HCT116 (cell line): ENCODE results near the gene FGD4. TPM values are rescaled to one million over a fixed set of nuclear protein-coding genes. Genes with fewer than 3 reads are reported as not detected.

ENCODE experiments used
- ATAC-seq: fragments of 200-7000 bp; cut with Tn5 transposase; 2 replicates; pipeline ENCODE4 v1.9.1; 2020; ENCODE audit warnings: mild to moderate bottlenecking, moderate library complexity
- BruUV-seq: library from RNA; stranded (reverse); fragments of 400-500 nt; replicated peaks from 2 replicates; lab custom pipeline; 2021; lab: Mats Ljungman, UMichigan
- CTCF ChIA-PET: fragments of 300-600 bp; sonication (Branson Sonifier 250); formaldehyde crosslinking; loops from one replicate; lab custom pipeline; 2021; ENCODE audit warnings: antibody characterized with exemption; lab: Charles Lee
- POLR2A ChIA-PET: fragments of 300-600, 350-600 bp; sonication (Branson Sonifier 250); formaldehyde crosslinking; loops from one replicate; lab custom pipeline; 2021; ENCODE audit warnings: antibody characterized with exemption; lab: Charles Lee
- RAD21 ChIA-PET, 2 experiments: fragments of 300-600 bp; sonication (Branson Sonifier 250); formaldehyde crosslinking; loops; one replicate each; lab custom pipeline; 2023; ENCODE audit warnings: low total read pairs in 2 of 2; ENCODE audit not compliant: uncharacterized antibody in 2 of 2, unreplicated experiment in 2 of 2, low non-redundant PET in 1 of 2; lab: Charles Lee
- DNase-seq: peaks from one replicate; pipeline ENCODE4 v3.0.0-alpha.2; 2010; ENCODE audit warnings: low read depth, low spot score
- H2AFZ ChIP-seq: fragments of 200-600 bp; shearing (Covaris generic), sonication (generic); 2 replicates; pipeline ENCODE4 v1.6.1; 2017; ENCODE audit warnings: low read depth, mixed run types, mixed read lengths, antibody characterized with exemption, low read length; ENCODE audit not compliant: poor library complexity, severe bottlenecking
- H3K27ac ChIP-seq: 2 replicates; pipeline ENCODE4 v1.5.1; 2012; ENCODE audit warnings: low read depth, low read length
- H3K27me3 ChIP-seq: fragments of 200-600 bp; sonication (generic); 2 replicates; pipeline ENCODE4 v1.6.1; 2016; ENCODE audit warnings: mixed run types, low read length, mixed read lengths; ENCODE audit not compliant: insufficient read depth
- H3K36me3 ChIP-seq, 2 experiments: fragments of 200-500 bp in 1 of 2; fragments of 200-600 bp in 1 of 2; sonication (Bioruptor generic) in 1 of 2; sonication (generic) in 1 of 2; 2 replicates each; pipeline versions ENCODE4 v1.5.1 to v1.6.1; 2014 to 2016; ENCODE audit warnings: low read length in 2 of 2, inconsistent platforms in 1 of 2, mixed read lengths in 1 of 2, mixed run types in 1 of 2; ENCODE audit not compliant: insufficient read depth in 2 of 2, control insufficient read depth in 1 of 2
- H3K4me1 ChIP-seq, 2 experiments: fragments of 200-600 bp in 1 of 2; sonication (generic) in 1 of 2; 2 replicates each; pipeline versions ENCODE4 v1.5.1 to v1.6.1; 2012 to 2017; ENCODE audit warnings: low read length in 2 of 2, inconsistent platforms in 1 of 2, mild to moderate bottlenecking in 1 of 2, mixed read lengths in 1 of 2, mixed run types in 1 of 2, moderate library complexity in 1 of 2; ENCODE audit not compliant: insufficient read depth in 2 of 2, control insufficient read depth in 1 of 2
- H3K4me2 ChIP-seq: fragments of 200-600 bp; sonication (generic); 2 replicates; pipeline ENCODE4 v1.6.1; 2017; ENCODE audit warnings: mixed run types, low read length, mixed read lengths
- H3K4me3 ChIP-seq, 2 experiments: fragments of 200-600 bp in 1 of 2; sonication (generic) in 1 of 2; replicated peaks in 1 of 2; 2 replicates each; pipeline ENCODE4 v1.5.1; 2011 to 2016; ENCODE audit warnings: low read length in 2 of 2, control low read depth in 1 of 2, low read depth in 1 of 2, mild to moderate bottlenecking in 1 of 2, mixed read lengths in 1 of 2, mixed run types in 1 of 2
- H3K79me2 ChIP-seq: fragments of 200-600 bp; sonication (generic); 2 replicates; pipeline ENCODE4 v1.6.1; 2017; ENCODE audit warnings: mild to moderate bottlenecking, mixed run types, low read length, moderate library complexity, mixed read lengths; ENCODE audit not compliant: insufficient read depth
- H3K9ac ChIP-seq: fragments of 200-600 bp; sonication (generic); 2 replicates; pipeline ENCODE4 v1.6.1; 2016; ENCODE audit warnings: low read length, mixed read lengths
- H3K9me2 ChIP-seq: fragments of 200-600 bp; sonication (generic), shearing (Covaris generic); 2 replicates; pipeline ENCODE4 v1.6.1; 2017; ENCODE audit warnings: mixed run types, mild to moderate bottlenecking, moderate library complexity; ENCODE audit not compliant: insufficient read depth
- H3K9me3 ChIP-seq, 2 experiments: fragments of 200-500 bp in 1 of 2; fragments of 200-600 bp in 1 of 2; sonication (Bioruptor generic) in 1 of 2; sonication (generic) in 1 of 2; 2 replicates each; pipeline ENCODE4 v1.6.1; 2014 to 2017; ENCODE audit warnings: low read length in 2 of 2, mixed read lengths in 2 of 2, inconsistent platforms in 1 of 2, low read depth in 1 of 2, mild to moderate bottlenecking in 1 of 2, mixed run types in 1 of 2, moderate library complexity in 1 of 2; ENCODE audit not compliant: control insufficient read depth in 1 of 2, insufficient read depth in 1 of 2
- H4K20me1 ChIP-seq: fragments of 200-600 bp; sonication (generic), shearing (Covaris generic); 2 replicates; pipeline ENCODE4 v1.6.1; 2017; ENCODE audit warnings: mixed run types, mild to moderate bottlenecking, moderate library complexity; ENCODE audit not compliant: insufficient read depth
- CBX3 ChIP-seq: IDR thresholded peaks from 2 replicates; pipeline ENCODE4 v1.6.1; 2012; ENCODE audit warnings: low read depth
- CTCF ChIP-seq, 3 experiments: fragments of 200-600 bp in 1 of 3; sonication (generic) in 1 of 3; IDR thresholded peaks in 2 of 3; conservative IDR thresholded peaks in 1 of 3; 2 replicates each; pipeline ENCODE4 v1.5.1; 2012 to 2017; ENCODE audit warnings: low read depth in 2 of 3, low read length in 2 of 3, antibody characterized with exemption in 1 of 3, borderline replicate concordance in 1 of 3, control low read depth in 1 of 3, mild to moderate bottlenecking in 1 of 3, mixed read lengths in 1 of 3, mixed run types in 1 of 3, moderate library complexity in 1 of 3; ENCODE audit not compliant: insufficient read depth in 1 of 3
- EZH2 ChIP-seq: fragments of 200-600 bp; sonication (generic); IDR thresholded peaks from 2 replicates; pipeline ENCODE4 v1.6.1; 2017; ENCODE audit warnings: antibody characterized with exemption, mixed run types
- JUND ChIP-seq: IDR thresholded peaks from 2 replicates; pipeline ENCODE4 v1.6.1; 2012
- POLR2AphosphoS5 ChIP-seq: IDR thresholded peaks from 2 replicates; pipeline ENCODE4 v1.6.1; 2011; ENCODE audit warnings: mild to moderate bottlenecking, low read depth, low read length, moderate library complexity
- RAD21 ChIP-seq: IDR thresholded peaks from 2 replicates; pipeline ENCODE4 v1.6.1; 2012; ENCODE audit warnings: low read depth, mild to moderate bottlenecking
- SIN3A ChIP-seq: IDR thresholded peaks from 2 replicates; pipeline ENCODE4 v1.6.1; 2012; ENCODE audit warnings: low read depth
- SP1 ChIP-seq: IDR thresholded peaks from 2 replicates; pipeline ENCODE4 v1.6.1; 2012; ENCODE audit warnings: low read depth
- SRF ChIP-seq: IDR thresholded peaks from 2 replicates; pipeline ENCODE4 v1.6.1; 2012; ENCODE audit warnings: low read depth
- TCF7L2 ChIP-seq: IDR thresholded peaks from 2 replicates; pipeline ENCODE4 v1.7.0; 2011; ENCODE audit warnings: borderline replicate concordance, inconsistent platforms; ENCODE audit not compliant: insufficient read depth, insufficient read length; ENCODE audit errors: extremely low read depth
- YY1 ChIP-seq: IDR thresholded peaks from 2 replicates; pipeline ENCODE4 v1.6.1; 2011; ENCODE audit warnings: low read length, low read depth, moderate library complexity, mild to moderate bottlenecking; ENCODE audit not compliant: insufficient replicate concordance; ENCODE audit errors: extremely low read depth
- ZBTB33 ChIP-seq: IDR thresholded peaks from 2 replicates; pipeline ENCODE4 v1.6.1; 2011; ENCODE audit warnings: mild to moderate bottlenecking, low read length, moderate library complexity; ENCODE audit not compliant: insufficient replicate concordance; ENCODE audit errors: extremely low read depth
- ZNF274 ChIP-seq: fragments of 200-500 bp; sonication (Bioruptor generic); IDR thresholded peaks from 2 replicates; pipeline ENCODE4 v1.6.1; 2014; ENCODE audit warnings: mild to moderate bottlenecking, low read depth, low read length, inconsistent platforms
- intact Hi-C: fragments of 100-400 bp; cut with micrococcal nuclease; formaldehyde crosslinking; loops from 2 replicates; pipeline ENCODE4 v1.10.0; 2022
- total RNA-seq: library from RNA; stranded (reverse); gene quantifications from one replicate; pipeline ENCODE4 v1.2.1, GENCODE V29; 2021; ENCODE audit not compliant: unreplicated experiment

The FGD4 gene
- total RNA-seq, 1 experiment from 2014 or later = 7.7 TPM

- no peak for TF ChIP-seq CTCF (IDR thresholded peaks at IDR 0.05 in 2 of 3, conservative IDR thresholded peaks at IDR 0.05 in 1 of 3; ENCODE audit: borderline replicate concordance in 1 of 3, insufficient read depth in 1 of 3, low read depth in 2 of 3, low read length in 2 of 3)
- TF ChIP-seq SIN3A = no peak
- no peak for TF ChIP-seq ZBTB33
- no peak for TF ChIP-seq EZH2
- TF ChIP-seq CBX3 = no peak
- TF ChIP-seq RAD21 = no peak
- no peak for TF ChIP-seq ZNF274
These were observed 281.4 kb downstream of the FGD4 start (continued) for GRCh38 chr12:32680787-32681186.

- peak overlapping the region; percentile 97 for H3K4me2 ChIP-seq
- no peak for TF ChIP-seq SP1
- no peak for TF ChIP-seq EZH2
- no peak for TF ChIP-seq JUND
- TF ChIP-seq ZBTB33 = no peak
- no peak for TF ChIP-seq POLR2AphosphoS5
- TF ChIP-seq CBX3 = no peak
- no peak for TF ChIP-seq SRF
- no peak for TF ChIP-seq YY1
- TF ChIP-seq TCF7L2 = no peak
- intact Hi-C loops = no loop called here
These were observed 281.9 kb downstream of the FGD4 start for GRCh38 chr12:32681272-32681671.

More at GRCh38 chr12:32681272-32681671, 281.9 kb downstream of the FGD4 start:
- Histone ChIP-seq H3K79me2 (peaks cover 68% of the 10 kb centered on the region), H3K4me1 (peaks cover 15 to 28% of the 10 kb centered on the region in 2 experiments), H4K20me1 (0 out of 2 replicates have a peak, but pooled peaks cover 6% of the 10 kb centered on the region), H3K27ac (no peak overlapping the region), H3K36me3 (no peaks in the 10 kb centered on the region), H3K9me2 (no peaks in the 10 kb centered on the region), H3K9ac (0 out of 2 replicates have a peak overlapping the region, but pooled peaks have one; percentile 8), H3K27me3 (no peaks in the 10 kb centered on the region), H2AFZ (no peak overlapping the region), H3K9me3 (no peaks in the 10 kb centered on the region), H3K4me3 (no peak overlapping the region)
- ChIA-PET RAD21 (no interaction called here), POLR2A (no interaction called here), CTCF (no interaction called here)
- ATAC-seq (no peak), DNase-seq (no peak)
- no TSS peak for BruUV-seq
